A549 (cell line): ENCODE data around the gene ARHGAP26. TPM values are rescaled to one million over a fixed set of nuclear protein-coding genes. Genes with fewer than 3 reads are reported as not detected.

ENCODE experiments used
- ATAC-seq, 2 experiments: fragments of 200-7000 bp in 1 of 2; fragments of >200 bp in 1 of 2; cut with Nextera tagmentation in 1 of 2; cut with Tn5 transposase in 1 of 2; 3 replicates each; pipeline versions ENCODE4 v1.8.0 to v1.9.1; 2018 to 2020; ENCODE audit warnings: mild to moderate bottlenecking in 1 of 2, moderate library complexity in 1 of 2
- CTCF ChIA-PET: fragments of 300-600 bp; sonication (Branson Sonifier 250); formaldehyde crosslinking; extraction: SDS; loops from one replicate; lab custom pipeline; 2021; ENCODE audit warnings: antibody characterized with exemption, inconsistent platforms; lab: Yijun Ruan, JAX
- POLR2A ChIA-PET: fragments of 350-600 bp; formaldehyde crosslinking; extraction: SDS; loops from one replicate; lab custom pipeline; 2021; ENCODE audit warnings: antibody characterized with exemption, inconsistent platforms; lab: Yijun Ruan, JAX
- DNase-seq, 2 experiments: peaks; one replicate each; pipeline versions ENCODE4 v3.0.0 to v3.0.0-alpha.2; 2011 to 2016; ENCODE audit warnings: low read depth in 1 of 2, low spot score in 1 of 2
- FAIRE-seq: peaks from 2 replicates; lab custom pipeline; 2011; peaks lifted over from hg19 to GRCh38; lab: Jason Lieb, UNC
- H3K27ac ChIP-seq, 2 experiments: fragments of >200 bp; sonication (Bioruptor Twin); formaldehyde crosslinking; 3 replicates each; pipeline ENCODE4 v1.5.1; 2016 to 2017
- H3K4me1 ChIP-seq: fragments of >200 bp; sonication (Bioruptor Twin); formaldehyde crosslinking; 3 replicates; pipeline ENCODE4 v1.6.1; 2016
- H3K4me2 ChIP-seq: fragments of >200 bp; sonication (Bioruptor Twin); formaldehyde crosslinking; 3 replicates; pipeline ENCODE4 v1.6.1; 2016
- H3K4me3 ChIP-seq: fragments of >200 bp; sonication (Bioruptor Twin); formaldehyde crosslinking; 3 replicates; pipeline ENCODE4 v1.5.1; 2016
- H3K9me3 ChIP-seq: fragments of >200 bp; sonication (Bioruptor Twin); formaldehyde crosslinking; 3 replicates; pipeline ENCODE4 v1.6.1; 2016
- BCL3 ChIP-seq: fragments of >200 bp; sonication (Bioruptor Twin); formaldehyde crosslinking; IDR thresholded peaks from 3 replicates; pipeline ENCODE4 v1.6.1; 2016
- CBX8 ChIP-seq: fragments of 200-600 bp; sonication (generic); IDR thresholded peaks from 2 replicates; pipeline ENCODE4 v1.6.1; 2016
- CHD4 ChIP-seq: fragments of 200-600 bp; sonication (generic); IDR thresholded peaks from 2 replicates; pipeline ENCODE4 v1.6.1; 2016; ENCODE audit warnings: antibody characterized with exemption, mild to moderate bottlenecking, borderline replicate concordance
- EHMT2 ChIP-seq: fragments of 200-600 bp; sonication (generic); IDR thresholded peaks from 2 replicates; pipeline ENCODE4 v1.6.1; 2016; ENCODE audit warnings: antibody characterized with exemption, low read depth, mild to moderate bottlenecking, moderate library complexity
- ELK1 ChIP-seq: fragments of 150-350 bp; IDR thresholded peaks from 2 replicates; pipeline ENCODE4 v1.6.1; 2014; ENCODE audit warnings: low read depth, mild to moderate bottlenecking, low read length
- EP300 ChIP-seq, 2 experiments: fragments of >200 bp; sonication (Bioruptor Twin); formaldehyde crosslinking; IDR thresholded peaks; 2 replicates in 1 of 2; 3 replicates in 1 of 2; pipeline ENCODE4 v1.6.1; 2016 to 2017
- HES2 ChIP-seq: fragments of >200 bp; sonication (Bioruptor Twin); formaldehyde crosslinking; IDR thresholded peaks from 2 replicates; pipeline ENCODE4 v1.6.1; 2016
- HOXB5 ChIP-seq: fragments of 250-450 bp; sonication (Bioruptor Pico); IDR thresholded peaks from 2 replicates; pipeline ENCODE4 v1.5.0; 2020; ENCODE audit warnings: mild to moderate bottlenecking, moderate library complexity
- JUNB ChIP-seq: fragments of >200 bp; sonication (Bioruptor Twin); formaldehyde crosslinking; IDR thresholded peaks from 2 replicates; pipeline ENCODE4 v1.6.1; 2016
- MAFK ChIP-seq: fragments of 450-650 bp; IDR thresholded peaks from 2 replicates; pipeline ENCODE4 v1.6.1; 2014; ENCODE audit not compliant: partially characterized antibody
- MAZ ChIP-seq: fragments of 150-350 bp; IDR thresholded peaks from 2 replicates; pipeline ENCODE4 v1.6.1; 2014; ENCODE audit warnings: antibody characterized with exemption, low read depth, low read length, borderline replicate concordance
- MYC ChIP-seq: IDR thresholded peaks from 2 replicates; pipeline ENCODE4 v1.6.1; 2012; ENCODE audit warnings: mild to moderate bottlenecking, inconsistent platforms, low read length, improper control_type of control experiment, borderline replicate concordance
- RAD21 ChIP-seq, 2 experiments: fragments of >200 bp in 1 of 2; sonication (Bioruptor Twin) in 1 of 2; formaldehyde crosslinking in 1 of 2; IDR thresholded peaks in 1 of 2; conservative IDR thresholded peaks in 1 of 2; 2 replicates in 1 of 2; 3 replicates in 1 of 2; pipeline ENCODE4 v1.6.1; 2012 to 2018; ENCODE audit warnings: inconsistent platforms in 1 of 2
- RARB ChIP-seq: fragments of 250-450 bp; sonication (Bioruptor Pico); IDR thresholded peaks from 2 replicates; pipeline ENCODE4 v1.8.0; 2021; ENCODE audit warnings: mild to moderate bottlenecking, moderate library complexity
- REST ChIP-seq: fragments of 200-600 bp; sonication (generic); IDR thresholded peaks from 2 replicates; pipeline ENCODE4 v1.6.1; 2016; ENCODE audit warnings: antibody characterized with exemption, mild to moderate bottlenecking, moderate library complexity
- SMC3 ChIP-seq: fragments of >200 bp; sonication (Bioruptor Twin); formaldehyde crosslinking; IDR thresholded peaks from 3 replicates; pipeline ENCODE4 v1.6.1; 2018; ENCODE audit warnings: inconsistent platforms
- SREBF2 ChIP-seq: fragments of 450-650 bp; IDR thresholded peaks from 2 replicates; pipeline ENCODE4 v1.6.1; 2014; ENCODE audit warnings: mild to moderate bottlenecking, moderate library complexity
- TFCP2L1 ChIP-seq: fragments of 250-450 bp; sonication (Bioruptor Pico); IDR thresholded peaks from 2 replicates; pipeline ENCODE4 v1.5.0; 2021; ENCODE audit warnings: mild to moderate bottlenecking
- TP53 ChIP-seq: fragments of 250-450 bp; sonication (Bioruptor Pico); IDR thresholded peaks from 2 replicates; pipeline ENCODE4 v1.5.0; 2021; ENCODE audit warnings: mild to moderate bottlenecking, moderate library complexity
- USF2 ChIP-seq: fragments of 450-650 bp; IDR thresholded peaks from 2 replicates; pipeline ENCODE4 v1.6.1; 2014; ENCODE audit warnings: antibody characterized with exemption
- ZSCAN20 ChIP-seq: fragments of 250-450 bp; sonication (Bioruptor Pico); IDR thresholded peaks from 2 replicates; pipeline ENCODE4 v1.8.0; 2022; ENCODE audit warnings: mild to moderate bottlenecking, moderate library complexity
- WGBS: methylation state at CpG from one replicate; pipeline ENCODE4 v1.1.6; 2017; ENCODE audit errors: missing lambda C conversion rate; 5-methylcytosine and 5-hydroxymethylcytosine counted together
- polyA plus RNA-seq, 4 experiments: library from polyadenylated mRNA; depleted of rRNA in 3 of 4; stranded (reverse); fragments of >200 nt; fragmentation: RNase III in 1 of 4; extraction: RNeasy Plus Mini Kit Qiagen cat#74134 plus additional on column Dnase treatment in 1 of 4; gene quantifications; 2 replicates in 3 of 4; 3 replicates in 1 of 4; pipeline ENCODE4 v1.2.3, GENCODE V29; 2011 to 2017

ARHGAP26 gene
- polyA plus RNA-seq, 2 of the 4 experiments (the other 2 are of a cell fraction), result 6.6 to 19.1 TPM

GRCh38 chr5:143214458-143214857, 444.3 kb downstream of the ARHGAP26 start:
- WGBS, result 82% methylated on average over 4 of the region's 4 CpGs
- ATAC-seq, result no peak
- FAIRE-seq, result no peak
- Histone ChIP-seq H3K27ac (no peak overlapping the region), H3K4me3 (no peak overlapping the region), H3K4me1 (peaks cover 24% of the 10 kb centered on the region), H3K9me3 (no peaks in the 10 kb centered on the region), H3K4me2 (no peak overlapping the region)
- TF ChIP-seq CBX8 (no peak), MAZ (no peak)
- DNase-seq, result no peak
- POLR2A ChIA-PET, result no interaction called here
- CTCF ChIA-PET, result interaction anchor here (1.2 to 1.4 kb wide), 2 partner anchors 8 to 10 kb away, joined by 3 to 6 read pairs; no protein-coding TSS in a partner anchor

- FAIRE-seq (no peak), ATAC-seq (no peak), DNase-seq (no peak)
- no peak overlapping the region for H3K4me3 ChIP-seq
- peaks cover 28% of the 10 kb centered on the region for H3K4me1 ChIP-seq
- H3K4me2 ChIP-seq, result no peak overlapping the region
- ChIA-PET POLR2A (no interaction called here), CTCF (no interaction called here)
- H3K9me3 ChIP-seq, result no peaks in the 10 kb centered on the region
- WGBS, result 69% methylated on average over 6 of the region's 6 CpGs
- H3K27ac ChIP-seq, result no peak overlapping the region
- TF ChIP-seq EP300 (IDR thresholded peaks at IDR 0.05) (no peak), JUNB (no peak), RAD21 (conservative IDR thresholded peaks at IDR 0.05 in 1 of 2, IDR thresholded peaks at IDR 0.05 in 1 of 2) (no peak), MAFK (no peak), BCL3 (no peak), USF2 (no peak), CHD4 (no peak), ELK1 (no peak), SMC3 (no peak), TFCP2L1 (CRISPR knock-in tag) (no peak), SREBF2 (no peak)
These were observed 444.7 kb downstream of the ARHGAP26 start for GRCh38 chr5:143214890-143215289.

- FAIRE-seq, result no peak
- ChIA-PET POLR2A (no interaction called here), CTCF (no interaction called here)
- 95% methylated on average over 6 of the region's 6 CpGs for WGBS
- H3K9me3 ChIP-seq, result no peaks in the 10 kb centered on the region
- no peak overlapping the region for H3K27ac ChIP-seq
- TF ChIP-seq CBX8, result no peak
- TF ChIP-seq TP53, result no peak
- no peak for TF ChIP-seq RARB (CRISPR knock-in tag)
- no peak for TF ChIP-seq MYC
- no peak for TF ChIP-seq HOXB5 (CRISPR knock-in tag)
- TF ChIP-seq REST, result no peak
- no peak for TF ChIP-seq MAZ
- no peak for TF ChIP-seq EHMT2
- no peak for TF ChIP-seq HES2
- TF ChIP-seq ZSCAN20 (CRISPR knock-in tag), result no peak
- no peak for DNase-seq
- H3K4me3 ChIP-seq, result no peak overlapping the region
- H3K4me2 ChIP-seq, result no peak overlapping the region
- H3K4me1 ChIP-seq, result peaks cover 28% of the 10 kb centered on the region
- ATAC-seq, result no peak
These were observed 445.5 kb downstream of the ARHGAP26 start for GRCh38 chr5:143215690-143216089.
